Keratinocyte (primary cell): ENCODE data around the gene FRMD6.

Experiments used
- CTCF ChIP-seq, 3 experiments: IDR thresholded peaks in 1 of 3; conservative IDR thresholded peaks in 1 of 3; optimal IDR thresholded peaks in 1 of 3; 2 replicates in 2 of 3; 3 replicates in 1 of 3; pipeline versions ENCODE3 to v1.5.1; 2011; ENCODE audit warnings: low read length in 3 of 3, mild to moderate bottlenecking in 3 of 3, moderate library complexity in 2 of 3, control low read depth in 1 of 3, inconsistent platforms in 1 of 3; ENCODE audit not compliant: insufficient read depth in 2 of 3; ENCODE audit errors: extremely low read depth in 1 of 3
- EZH2 ChIP-seq: IDR thresholded peaks from one replicate; pipeline ENCODE4 v1.6.1; 2012; ENCODE audit warnings: inconsistent platforms, mild to moderate bottlenecking, low read length, moderate library complexity

DNA sequence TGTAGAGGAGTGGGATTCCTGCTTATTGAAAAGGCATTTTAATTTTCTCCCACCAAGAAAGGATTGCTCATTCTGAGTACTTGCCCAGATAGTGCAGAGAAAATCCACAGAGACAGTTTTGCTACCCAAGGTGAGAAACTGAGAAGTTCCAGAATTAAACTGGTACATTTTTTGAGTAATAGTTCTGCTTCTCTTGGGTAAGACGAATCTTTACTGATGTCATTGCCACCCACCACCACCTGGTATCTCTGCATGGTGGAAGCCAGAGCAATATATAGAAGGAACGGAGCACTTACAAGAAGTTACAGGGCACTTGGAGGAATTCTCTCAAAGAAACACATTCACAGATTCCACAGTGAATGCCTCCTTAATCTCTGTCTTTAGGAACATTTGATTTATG lies 20.7 kb upstream of the FRMD6 start:
- TF ChIP-seq CTCF (optimal IDR thresholded peaks at IDR 0.05 in 1 of 3, IDR thresholded peaks at IDR 0.05 in 1 of 3, conservative IDR thresholded peaks at IDR 0.05 in 1 of 3; ENCODE audit: extremely low read depth in 1 of 3, insufficient read depth in 2 of 3, low read length in 3 of 3), result no peak
- no peak for TF ChIP-seq EZH2
